Neural cell (in vitro differentiated cells): ENCODE measurements around the gene TSPEAR. TPM values are rescaled to one million over a fixed set of nuclear protein-coding genes. Genes with fewer than 3 reads are reported as not detected.

ENCODE experiments used
- H2AFZ ChIP-seq: fragments of 200-600, 300-800 bp; sonication (generic), shearing (Covaris generic); 2 replicates; pipeline ENCODE4 v1.6.0; 2014; ENCODE audit warnings: low read depth, mild to moderate bottlenecking, antibody characterized with exemption, low read length, moderate library complexity
- H3F3A ChIP-seq: fragments of 200-600 bp; shearing (Covaris generic); 2 replicates; pipeline ENCODE4 v1.6.1; 2016; ENCODE audit warnings: mild to moderate bottlenecking, moderate library complexity, mixed read lengths, antibody characterized with exemption, low read length; ENCODE audit not compliant: insufficient read depth, poor library complexity, severe bottlenecking
- H3K27ac ChIP-seq: fragments of 200-600, 300-800 bp; sonication (generic), shearing (Covaris generic); 2 replicates; pipeline ENCODE4 v1.5.1; 2014; ENCODE audit warnings: mild to moderate bottlenecking, low read length, moderate library complexity
- H3K27me3 ChIP-seq: fragments of 300-800, 200-600 bp; sonication (generic), shearing (Covaris generic); 2 replicates; pipeline ENCODE4 v1.6.0; 2014; ENCODE audit warnings: mild to moderate bottlenecking, low read depth, low read length, moderate library complexity; ENCODE audit not compliant: insufficient read depth
- H3K36me3 ChIP-seq: fragments of 300-800, 200-600 bp; sonication (generic), shearing (Covaris generic); 2 replicates; pipeline ENCODE4 v1.5.1; 2014; ENCODE audit warnings: mild to moderate bottlenecking, antibody characterized with exemption, low read length, moderate library complexity; ENCODE audit not compliant: insufficient read depth
- H3K4me2 ChIP-seq: fragments of 300-800, 200-600 bp; sonication (generic), shearing (Covaris generic); 2 replicates; pipeline ENCODE4 v1.6.0; 2014; ENCODE audit warnings: mild to moderate bottlenecking, low read length
- H3K4me3 ChIP-seq: fragments of 300-800, 200-600 bp; sonication (generic), shearing (Covaris generic); 2 replicates; pipeline ENCODE4 v1.5.1; 2014; ENCODE audit warnings: mild to moderate bottlenecking, low read length, moderate library complexity
- H3K79me2 ChIP-seq: fragments of 200-600 bp; shearing (Covaris generic); replicated peaks from 2 replicates; pipeline ENCODE4 v1.6.0; 2014; ENCODE audit warnings: mild to moderate bottlenecking, low read length, moderate library complexity; ENCODE audit not compliant: insufficient read depth
- H3K9ac ChIP-seq: fragments of 300-800, 200-600 bp; sonication (generic), shearing (Covaris generic); 2 replicates; pipeline ENCODE4 v1.6.1; 2016; ENCODE audit warnings: mild to moderate bottlenecking, low read length, mixed read lengths
- H3K9me2 ChIP-seq: fragments of 200-600 bp; shearing (Covaris generic); 2 replicates; pipeline ENCODE4 v1.6.1; 2016; ENCODE audit warnings: mild to moderate bottlenecking, low read length, mixed read lengths; ENCODE audit not compliant: insufficient read depth
- H3K9me3 ChIP-seq: fragments of 200-600, 300-800 bp; sonication (generic), shearing (Covaris generic); 2 replicates; pipeline ENCODE4 v1.6.1; 2016; ENCODE audit warnings: mild to moderate bottlenecking, mixed run types, low read length, moderate library complexity, mixed read lengths
- H4K20me1 ChIP-seq: fragments of 200-600 bp; shearing (Covaris generic); 2 replicates; pipeline ENCODE4 v1.6.1; 2016; ENCODE audit warnings: mild to moderate bottlenecking, mixed run types; ENCODE audit not compliant: insufficient read depth
- EP300 ChIP-seq: fragments of 450-650 bp; conservative IDR thresholded peaks from 2 replicates; pipeline ENCODE4 v1.6.1; 2014; ENCODE audit warnings: antibody characterized with exemption, mild to moderate bottlenecking, moderate library complexity; ENCODE audit not compliant: poor library complexity, severe bottlenecking
- EZH2 ChIP-seq: fragments of 200-600, 300-800 bp; shearing (Covaris generic), sonication (generic); IDR thresholded peaks from 2 replicates; pipeline ENCODE4 v1.6.1; 2014; ENCODE audit warnings: antibody characterized with exemption, low read length, borderline replicate concordance, mild to moderate bottlenecking; ENCODE audit not compliant: insufficient read depth, poor library complexity, severe bottlenecking
- MXI1 ChIP-seq: fragments of 450-650 bp; conservative IDR thresholded peaks from 2 replicates; pipeline ENCODE4 v1.6.1; 2014; ENCODE audit warnings: antibody characterized with exemption, mild to moderate bottlenecking; ENCODE audit not compliant: poor library complexity, severe bottlenecking
- POLR2AphosphoS5 ChIP-seq: IDR thresholded peaks from 2 replicates; pipeline ENCODE4 v1.6.1; 2012
- RAD21 ChIP-seq: fragments of 450-650 bp; conservative IDR thresholded peaks from 2 replicates; pipeline ENCODE4 v1.6.1; 2014; ENCODE audit warnings: antibody characterized with exemption, mild to moderate bottlenecking, moderate library complexity
- SMC3 ChIP-seq: fragments of 450-650 bp; conservative IDR thresholded peaks from 2 replicates; pipeline ENCODE4 v1.6.1; 2014; ENCODE audit warnings: antibody characterized with exemption, mild to moderate bottlenecking, moderate library complexity; ENCODE audit not compliant: poor library complexity
- TAF1 ChIP-seq: IDR thresholded peaks from 2 replicates; pipeline ENCODE4 v1.6.1; 2012; ENCODE audit warnings: low read depth
- polyA plus RNA-seq: library from polyadenylated mRNA; depleted of rRNA; stranded (reverse); fragments of >200 nt; gene quantifications from 2 replicates; pipeline ENCODE4 v1.2.3, GENCODE V29; 2014
- TF ChIP-seq, protein P1 (sequence below): fragments of 450-650 bp; IDR thresholded peaks from 2 replicates; pipeline ENCODE4 v1.5.1; 2014; ENCODE audit warnings: antibody characterized with exemption, mild to moderate bottlenecking, moderate library complexity; ENCODE audit not compliant: poor library complexity, severe bottlenecking
- TF ChIP-seq, protein P2 (sequence below): IDR thresholded peaks from 2 replicates; pipeline ENCODE4 v1.6.1; 2012; ENCODE audit warnings: borderline replicate concordance

The TSPEAR gene
- polyA plus RNA-seq, 1 donor from 2014 or later, result 0.19 TPM

DNA sequence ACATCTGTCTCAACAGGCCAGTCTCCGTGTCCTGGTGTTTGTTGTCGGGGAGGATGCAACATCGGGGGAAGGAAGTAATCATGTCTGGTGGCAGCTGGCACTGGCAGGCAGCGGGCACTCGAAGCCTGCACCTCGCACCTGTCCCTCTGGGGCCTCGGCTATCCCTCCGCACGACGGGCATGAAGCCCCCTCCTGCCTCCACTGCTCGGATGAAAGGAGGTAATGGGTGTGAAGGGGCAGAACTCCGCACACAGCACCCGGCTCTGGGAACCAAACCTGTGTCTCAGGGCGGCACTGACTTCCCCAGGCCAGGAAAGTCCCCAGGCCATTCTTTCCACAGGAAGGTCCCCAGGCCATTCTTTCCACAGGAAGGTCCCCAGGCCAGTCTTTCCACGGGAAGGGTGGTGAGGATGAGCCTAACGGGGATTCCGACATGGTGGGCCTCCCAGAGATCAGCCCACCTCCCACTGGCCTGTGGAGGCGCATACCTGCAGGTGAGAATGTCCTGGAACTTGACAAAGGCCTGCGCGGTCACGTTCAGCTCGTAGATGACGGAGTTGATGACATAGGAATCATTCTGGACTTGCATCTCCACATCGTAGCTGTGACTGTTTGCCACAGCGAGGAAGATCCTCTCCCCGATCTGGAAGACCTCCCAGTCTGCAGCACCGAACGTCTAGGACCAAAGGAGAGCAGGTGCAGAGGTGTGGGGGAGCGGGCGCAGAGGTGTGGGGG, 202.5 kb downstream of the TSPEAR start:
- Histone ChIP-seq H3K9me3 (no peaks in the 10 kb centered on the region), H3K36me3 (no peaks in the 10 kb centered on the region), H3K27ac (no peak overlapping the region), H2AFZ (no peak overlapping the region), H4K20me1 (no peaks in the 10 kb centered on the region), H3F3A (no peaks in the 10 kb centered on the region), H3K4me3 (no peak overlapping the region), H3K79me2 (no peaks in the 10 kb centered on the region), H3K27me3 (no peaks in the 10 kb centered on the region), H3K9ac (no peak overlapping the region), H3K9me2 (no peaks in the 10 kb centered on the region), H3K4me2 (no peak overlapping the region)
- TF ChIP-seq EZH2, result no peak
- TF ChIP-seq SMC3, result no peak
- TF ChIP-seq EP300, result no peak
- TF ChIP-seq RAD21, result no peak
- no peak for TF ChIP-seq TAF1
- TF ChIP-seq, protein P1, sequence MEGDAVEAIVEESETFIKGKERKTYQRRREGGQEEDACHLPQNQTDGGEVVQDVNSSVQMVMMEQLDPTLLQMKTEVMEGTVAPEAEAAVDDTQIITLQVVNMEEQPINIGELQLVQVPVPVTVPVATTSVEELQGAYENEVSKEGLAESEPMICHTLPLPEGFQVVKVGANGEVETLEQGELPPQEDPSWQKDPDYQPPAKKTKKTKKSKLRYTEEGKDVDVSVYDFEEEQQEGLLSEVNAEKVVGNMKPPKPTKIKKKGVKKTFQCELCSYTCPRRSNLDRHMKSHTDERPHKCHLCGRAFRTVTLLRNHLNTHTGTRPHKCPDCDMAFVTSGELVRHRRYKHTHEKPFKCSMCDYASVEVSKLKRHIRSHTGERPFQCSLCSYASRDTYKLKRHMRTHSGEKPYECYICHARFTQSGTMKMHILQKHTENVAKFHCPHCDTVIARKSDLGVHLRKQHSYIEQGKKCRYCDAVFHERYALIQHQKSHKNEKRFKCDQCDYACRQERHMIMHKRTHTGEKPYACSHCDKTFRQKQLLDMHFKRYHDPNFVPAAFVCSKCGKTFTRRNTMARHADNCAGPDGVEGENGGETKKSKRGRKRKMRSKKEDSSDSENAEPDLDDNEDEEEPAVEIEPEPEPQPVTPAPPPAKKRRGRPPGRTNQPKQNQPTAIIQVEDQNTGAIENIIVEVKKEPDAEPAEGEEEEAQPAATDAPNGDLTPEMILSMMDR, result no peak
- TF ChIP-seq POLR2AphosphoS5, result no peak
- TF ChIP-seq, protein P2, sequence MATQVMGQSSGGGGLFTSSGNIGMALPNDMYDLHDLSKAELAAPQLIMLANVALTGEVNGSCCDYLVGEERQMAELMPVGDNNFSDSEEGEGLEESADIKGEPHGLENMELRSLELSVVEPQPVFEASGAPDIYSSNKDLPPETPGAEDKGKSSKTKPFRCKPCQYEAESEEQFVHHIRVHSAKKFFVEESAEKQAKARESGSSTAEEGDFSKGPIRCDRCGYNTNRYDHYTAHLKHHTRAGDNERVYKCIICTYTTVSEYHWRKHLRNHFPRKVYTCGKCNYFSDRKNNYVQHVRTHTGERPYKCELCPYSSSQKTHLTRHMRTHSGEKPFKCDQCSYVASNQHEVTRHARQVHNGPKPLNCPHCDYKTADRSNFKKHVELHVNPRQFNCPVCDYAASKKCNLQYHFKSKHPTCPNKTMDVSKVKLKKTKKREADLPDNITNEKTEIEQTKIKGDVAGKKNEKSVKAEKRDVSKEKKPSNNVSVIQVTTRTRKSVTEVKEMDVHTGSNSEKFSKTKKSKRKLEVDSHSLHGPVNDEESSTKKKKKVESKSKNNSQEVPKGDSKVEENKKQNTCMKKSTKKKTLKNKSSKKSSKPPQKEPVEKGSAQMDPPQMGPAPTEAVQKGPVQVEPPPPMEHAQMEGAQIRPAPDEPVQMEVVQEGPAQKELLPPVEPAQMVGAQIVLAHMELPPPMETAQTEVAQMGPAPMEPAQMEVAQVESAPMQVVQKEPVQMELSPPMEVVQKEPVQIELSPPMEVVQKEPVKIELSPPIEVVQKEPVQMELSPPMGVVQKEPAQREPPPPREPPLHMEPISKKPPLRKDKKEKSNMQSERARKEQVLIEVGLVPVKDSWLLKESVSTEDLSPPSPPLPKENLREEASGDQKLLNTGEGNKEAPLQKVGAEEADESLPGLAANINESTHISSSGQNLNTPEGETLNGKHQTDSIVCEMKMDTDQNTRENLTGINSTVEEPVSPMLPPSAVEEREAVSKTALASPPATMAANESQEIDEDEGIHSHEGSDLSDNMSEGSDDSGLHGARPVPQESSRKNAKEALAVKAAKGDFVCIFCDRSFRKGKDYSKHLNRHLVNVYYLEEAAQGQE, result no peak
- TF ChIP-seq MXI1, result no peak

DNA sequence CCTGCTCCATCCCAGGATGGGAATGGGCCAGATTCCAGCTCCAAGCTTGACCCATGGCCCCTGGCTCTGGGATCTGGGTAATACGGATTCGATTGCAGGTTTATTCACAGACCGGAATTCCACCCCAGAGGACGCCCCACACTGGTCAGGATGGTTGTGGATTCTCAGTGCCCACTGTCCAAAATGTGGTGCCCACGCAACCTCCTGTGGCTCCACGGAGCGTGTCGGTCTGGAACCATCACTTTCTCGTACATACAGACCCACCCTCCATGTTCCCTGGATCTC, 203.0 kb downstream of the TSPEAR start:
- H3F3A ChIP-seq, result no peaks in the 10 kb centered on the region
- no peak overlapping the region for H2AFZ ChIP-seq
- no peaks in the 10 kb centered on the region for H3K79me2 ChIP-seq
- H3K36me3 ChIP-seq, result no peaks in the 10 kb centered on the region
- H3K4me2 ChIP-seq, result no peak overlapping the region
- no peak for TF ChIP-seq TAF1
- no peak for TF ChIP-seq MXI1
- TF ChIP-seq, protein P1, result no peak
- TF ChIP-seq, protein P2, result no peak
- no peak for TF ChIP-seq POLR2AphosphoS5
- no peak for TF ChIP-seq EP300
- H3K9me3 ChIP-seq, result no peaks in the 10 kb centered on the region
- H3K27me3 ChIP-seq, result no peaks in the 10 kb centered on the region
- H3K9ac ChIP-seq, result no peak overlapping the region
- no peak overlapping the region for H3K4me3 ChIP-seq
- no peaks in the 10 kb centered on the region for H4K20me1 ChIP-seq
- H3K27ac ChIP-seq, result no peak overlapping the region
- H3K9me2 ChIP-seq, result no peaks in the 10 kb centered on the region
